HuH-7 (cell line): ENCODE measurements around the gene TNFAIP8L1.
A peak's percentile ranks its signal among the peaks of the same experiment; 100 is the strongest.

Experiments used
- DNase-seq: peaks from one replicate; pipeline ENCODE4 v3.0.0; 2011; ENCODE audit warnings: low spot score

TNFAIP8L1 gene

GRCh38 chr19:4649392-4650047, 10.2 kb downstream of the TNFAIP8L1 start:
- DNase-seq = no peak

- no peak for DNase-seq
Observed at GRCh38 chr19:4650159-4650558, 10.8 kb downstream of the TNFAIP8L1 start.

- DNase-seq = no peak
Observed at GRCh38 chr19:4652075-4652474, 12.8 kb downstream of the TNFAIP8L1 start.

- no peak for DNase-seq
Observed at GRCh38 chr19:4653793-4654436, 14.6 kb downstream of the TNFAIP8L1 start.

GRCh38 chr19:4654437-4655361, 15.4 kb downstream of the TNFAIP8L1 start:
- DNase-seq = no peak

GRCh38 chr19:4656102-4656501, 16.8 kb downstream of the TNFAIP8L1 start:
- DNase-seq = no peak

- no peak for DNase-seq
Observed at GRCh38 chr19:4657262-4657661, 17.9 kb downstream of the TNFAIP8L1 start.

GRCh38 chr19:4657835-4658234, 18.5 kb downstream of the TNFAIP8L1 start:
- DNase-seq = no peak

GRCh38 chr19:4660181-4660791, 21.0 kb downstream of the TNFAIP8L1 start:
- DNase-seq = peak; percentile 79

- no peak for DNase-seq
Observed at GRCh38 chr19:4660993-4661392, 21.7 kb downstream of the TNFAIP8L1 start.

- no peak for DNase-seq
Observed at GRCh38 chr19:4662020-4662695, 22.8 kb downstream of the TNFAIP8L1 start.

GRCh38 chr19:4662812-4663211, 23.5 kb downstream of the TNFAIP8L1 start:
- no peak for DNase-seq

- no peak for DNase-seq
Observed at GRCh38 chr19:4664642-4665041, 25.3 kb downstream of the TNFAIP8L1 start.

GRCh38 chr19:4669723-4670480, 30.6 kb downstream of the TNFAIP8L1 start, which contains the start of gene MYDGF:
Gene MYDGF, minus strand, starts transcription at chr19:4670342. Its CDS starts 8 bp downstream, at chr19:4670334.
- DNase-seq = peak; percentile 96

- no peak for DNase-seq
Observed at GRCh38 chr19:4671185-4671851, 32.0 kb downstream of the TNFAIP8L1 start.

- DNase-seq = no peak
Observed at GRCh38 chr19:4673216-4673615, 33.9 kb downstream of the TNFAIP8L1 start.

GRCh38 chr19:4673726-4674125, 34.4 kb downstream of the TNFAIP8L1 start:
- DNase-seq = no peak

- DNase-seq = no peak
Observed at GRCh38 chr19:4675346-4675745, 36.0 kb downstream of the TNFAIP8L1 start.

GRCh38 chr19:4676955-4677731, 37.8 kb downstream of the TNFAIP8L1 start:
- peak; percentile 63 for DNase-seq
